Retinal pigment epithelial cell (primary cell): ENCODE data around the gene SCN5A.

Experiments used
- DNase-seq: peaks from one replicate; pipeline ENCODE4 v3.0.0-alpha.2; 2010; ENCODE audit warnings: low read depth
- H3K4me3 ChIP-seq: 2 replicates; pipeline ENCODE4 v1.5.1; 2011; ENCODE audit warnings: mild to moderate bottlenecking, low read length, control low read depth, moderate library complexity
- CTCF ChIP-seq: conservative IDR thresholded peaks from 2 replicates; pipeline ENCODE4 v1.5.1; 2011; ENCODE audit warnings: low read depth, low read length, control low read depth, inconsistent platforms

Gene SCN5A

GRCh38 chr3:38649500-38650247, at the start of gene SCN5A:
TSS of gene SCN5A (minus strand) at chr3:38649687. CDS start at chr3:38633307, 16,380 bp downstream.
- peak within 1 kb of the TSS; percentile 66 for H3K4me3 ChIP-seq
- TF ChIP-seq CTCF, result no peak
- no peak for DNase-seq

- DNase-seq, result no peak
- no peak for TF ChIP-seq CTCF
- H3K4me3 ChIP-seq, result no peak overlapping the region
Measured at GRCh38 chr3:38698760-38699159, 49.3 kb upstream of the SCN5A start.

GRCh38 chr3:38698061-38698460, 48.6 kb upstream of the SCN5A start:
- no peak for DNase-seq
- no peak overlapping the region for H3K4me3 ChIP-seq
- no peak for TF ChIP-seq CTCF

- DNase-seq, result no peak
- no peak for TF ChIP-seq CTCF
Measured at GRCh38 chr3:38696034-38696433, 46.5 kb upstream of the SCN5A start.

GRCh38 chr3:38690185-38690584, 40.7 kb upstream of the SCN5A start:
- no peak for TF ChIP-seq CTCF
- no peak for DNase-seq
- H3K4me3 ChIP-seq, result no peak overlapping the region

More at GRCh38 chr3:38696034-38696433, 46.5 kb upstream of the SCN5A start:
- no peak overlapping the region for H3K4me3 ChIP-seq

GRCh38 chr3:38689774-38690173, 40.3 kb upstream of the SCN5A start:
- no peak for TF ChIP-seq CTCF
- no peak for DNase-seq
- no peak overlapping the region for H3K4me3 ChIP-seq

- DNase-seq, result no peak
- TF ChIP-seq CTCF, result no peak
Measured at GRCh38 chr3:38689346-38689745, 39.9 kb upstream of the SCN5A start.

More at GRCh38 chr3:38689346-38689745, 39.9 kb upstream of the SCN5A start:
- H3K4me3 ChIP-seq, result no peak overlapping the region
